HG02798 (cell line): ENCODE results near the gene LGALS1.
"Not testable (repeated sequence)": the region's sequence is repeated elsewhere in the genome, so short reads cannot be mapped to it uniquely, and the experiment has no call there.

Source experiments
- ATAC-seq: cut with Tn5 transposase; IDR thresholded peaks from one replicate; pipeline ENCODE4 v1.9.1; 2021; ENCODE audit warnings: mild to moderate bottlenecking; ENCODE audit not compliant: unreplicated experiment, poor library complexity

Gene LGALS1

GRCh38 chr22:37638391-37639069 is 36.9 kb upstream of the LGALS1 start:
- ATAC-seq = no peak

GRCh38 chr22:37639070-37639760 is 36.2 kb upstream of the LGALS1 start, which contains the start of gene SH3BP1:
TSS of gene SH3BP1 (plus strand) at chr22:37639669. CDS start at chr22:37639788, 119 bp downstream.
- peak; percentile 36 for ATAC-seq

- ATAC-seq = no peak
Observed at GRCh38 chr22:37639771-37640590, 35.5 kb upstream of the LGALS1 start.

DNA sequence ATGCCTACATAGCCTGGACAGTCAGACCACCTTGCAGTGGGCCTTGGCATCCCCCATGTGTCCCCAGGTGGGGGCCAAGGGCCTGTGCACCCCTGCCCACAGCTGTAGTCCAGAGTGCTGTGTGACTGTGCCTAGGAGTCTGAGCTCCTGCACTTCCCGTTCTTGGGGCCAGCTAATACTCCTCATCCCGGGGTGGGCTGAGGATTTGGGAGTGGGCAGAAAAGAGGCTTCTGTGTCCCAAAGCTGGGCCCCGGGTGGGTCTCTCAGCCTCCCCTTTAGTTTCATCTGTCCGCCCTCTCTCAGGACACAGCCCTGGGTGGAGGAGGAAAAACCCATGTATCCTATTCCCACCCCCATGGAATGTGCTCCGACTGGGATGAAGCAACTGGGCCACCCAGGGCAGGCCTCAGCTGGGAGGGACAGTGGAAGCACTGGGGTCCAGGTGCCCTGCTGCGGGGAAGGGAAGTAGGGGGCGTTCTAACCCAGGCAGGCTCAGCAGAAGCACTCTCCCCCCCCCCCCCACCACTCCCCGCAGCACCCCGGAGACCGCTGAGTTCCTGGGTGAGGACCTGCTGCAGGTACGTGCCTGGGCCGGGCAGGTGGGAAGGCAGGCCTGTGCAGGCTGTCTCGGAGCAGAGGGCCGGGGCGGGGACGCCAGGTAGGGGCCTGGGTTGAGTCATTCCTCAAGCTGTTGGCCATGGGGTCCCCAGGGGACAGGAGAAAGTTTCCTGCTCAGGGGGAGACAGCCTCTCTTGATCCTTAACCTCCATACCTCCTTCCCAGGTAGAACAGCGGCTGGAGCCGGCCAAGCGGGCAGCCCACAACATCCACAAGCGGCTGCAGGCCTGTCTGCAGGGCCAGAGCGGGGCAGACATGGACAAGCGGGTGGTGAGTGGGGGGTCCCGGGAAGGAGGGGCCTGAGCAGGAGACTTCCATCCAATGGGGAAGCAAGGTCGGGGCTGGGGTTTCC is 34.6 kb upstream of the LGALS1 start:
- no peak for ATAC-seq

GRCh38 chr22:37641561-37641949 is 33.9 kb upstream of the LGALS1 start:
- ATAC-seq = no peak

DNA sequence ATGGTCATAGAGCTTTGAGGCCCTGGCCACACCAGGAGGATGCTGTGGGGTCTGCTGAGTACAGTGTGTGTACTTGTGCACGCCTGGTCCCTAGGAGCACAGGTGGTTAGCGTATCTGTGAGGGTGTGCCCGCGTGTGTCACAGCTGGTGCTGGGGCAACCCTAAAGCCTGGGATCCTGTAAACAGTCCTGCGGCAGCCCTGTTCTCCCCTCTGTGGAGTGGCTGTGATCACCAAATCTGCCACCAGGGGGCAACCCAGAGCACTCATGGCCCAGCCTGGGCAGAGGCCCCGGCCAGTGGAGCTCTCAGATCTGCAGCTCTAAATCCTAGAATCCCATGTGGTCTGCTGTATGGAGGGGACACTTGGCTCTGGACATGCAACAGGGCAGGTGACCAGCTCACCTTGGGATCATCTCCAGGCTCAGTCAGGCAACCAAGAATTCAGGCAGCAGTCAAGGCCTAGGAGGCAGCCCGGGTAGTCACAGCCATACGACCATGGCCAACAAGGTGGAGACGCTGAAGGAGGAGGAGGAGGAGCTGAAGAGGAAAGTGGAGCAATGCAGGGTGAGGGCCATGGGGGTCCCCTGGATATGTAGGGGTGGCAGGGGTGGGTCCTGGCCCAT is 32.1 kb upstream of the LGALS1 start:
- peak; percentile 54 for ATAC-seq

DNA sequence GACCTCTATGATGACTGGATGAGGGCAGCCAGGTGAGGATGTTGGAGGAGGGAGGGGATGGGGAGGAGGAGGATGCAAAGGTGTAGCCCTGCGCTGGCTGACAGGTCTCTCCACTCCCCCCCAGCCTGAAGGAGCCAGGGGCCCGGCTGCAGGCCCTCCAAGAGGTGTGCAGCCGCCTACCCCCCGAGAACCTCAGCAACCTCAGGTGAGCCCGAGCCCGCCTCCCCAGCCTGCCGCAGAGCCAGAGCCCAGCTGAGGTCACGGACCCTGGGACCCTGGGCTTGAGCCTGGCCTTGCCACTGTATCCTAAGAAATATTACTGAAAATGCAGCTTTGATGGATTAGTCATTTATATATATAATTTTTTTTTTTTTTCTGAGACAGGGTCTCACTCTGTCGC is 28.1 kb upstream of the LGALS1 start:
- ATAC-seq = no peak

- no peak for ATAC-seq
Observed at GRCh38 chr22:37647928-37648327, 27.5 kb upstream of the LGALS1 start.

DNA sequence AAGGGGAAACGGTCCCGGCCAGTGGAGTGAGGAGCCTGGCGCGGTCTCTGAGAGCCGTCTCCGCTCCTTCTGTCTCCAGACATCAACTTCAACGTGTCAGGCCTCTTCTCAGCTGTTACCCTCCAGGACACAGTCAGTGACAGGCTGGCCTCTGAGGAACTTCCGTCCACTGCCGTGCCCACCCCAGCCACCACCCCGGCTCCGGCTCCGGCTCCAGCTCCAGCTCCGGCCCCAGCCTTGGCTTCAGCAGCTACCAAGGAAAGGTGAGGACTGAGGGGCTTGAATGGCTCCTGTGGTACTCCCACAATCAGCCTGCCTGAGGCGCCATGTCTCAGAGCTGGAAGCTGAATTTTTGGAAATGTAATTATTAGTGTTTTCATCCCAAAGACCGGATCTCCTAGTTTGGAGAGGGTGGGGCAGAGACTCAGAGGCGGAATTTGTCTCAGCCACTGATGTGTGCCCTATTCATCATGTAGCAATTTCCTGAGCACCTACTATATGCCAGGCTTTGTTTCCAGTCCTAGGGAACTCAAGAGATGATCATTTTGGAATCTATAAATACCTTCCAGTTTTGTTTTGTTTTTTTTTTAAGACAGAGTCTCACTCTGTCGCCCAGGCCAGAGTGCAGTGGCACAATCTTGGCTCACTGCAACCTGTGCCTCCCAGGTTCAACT is 24.8 kb upstream of the LGALS1 start:
- no peak for ATAC-seq

DNA sequence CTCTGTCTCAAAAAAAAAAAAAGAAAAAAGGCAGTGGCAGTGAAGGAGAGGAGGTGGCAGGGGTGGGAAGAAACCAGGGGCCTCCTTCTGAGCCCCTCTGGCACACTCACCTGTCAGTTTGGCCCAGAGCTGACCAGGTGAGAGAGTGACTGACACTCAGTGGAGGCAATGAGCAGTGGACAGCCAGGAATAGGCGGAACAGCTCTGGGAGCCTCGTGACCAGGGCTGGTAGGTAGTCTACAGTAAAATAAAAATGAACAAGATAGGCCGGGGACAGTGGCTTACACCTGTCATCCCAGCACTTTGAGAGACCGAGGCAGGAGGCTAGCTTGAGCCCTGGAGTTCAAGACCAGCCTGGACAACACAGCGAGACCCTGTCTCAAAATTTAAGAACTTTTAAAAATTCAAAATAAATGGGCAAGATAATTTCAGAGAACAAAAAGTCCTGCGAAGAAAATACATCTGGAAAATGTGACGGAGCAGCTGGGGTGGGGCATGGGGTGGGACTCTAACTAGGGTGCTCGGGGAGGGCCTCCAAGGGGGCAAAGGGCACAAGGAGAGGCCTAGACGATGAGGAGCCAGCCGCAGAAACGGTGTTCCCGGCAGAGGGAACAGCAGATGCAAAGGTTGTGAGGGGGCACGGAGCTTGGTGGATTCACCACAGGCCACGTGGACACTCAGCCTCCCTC is 20.7 kb upstream of the LGALS1 start:
- ATAC-seq = no peak

GRCh38 chr22:37655252-37655563 is 20.2 kb upstream of the LGALS1 start:
- no peak for ATAC-seq

DNA sequence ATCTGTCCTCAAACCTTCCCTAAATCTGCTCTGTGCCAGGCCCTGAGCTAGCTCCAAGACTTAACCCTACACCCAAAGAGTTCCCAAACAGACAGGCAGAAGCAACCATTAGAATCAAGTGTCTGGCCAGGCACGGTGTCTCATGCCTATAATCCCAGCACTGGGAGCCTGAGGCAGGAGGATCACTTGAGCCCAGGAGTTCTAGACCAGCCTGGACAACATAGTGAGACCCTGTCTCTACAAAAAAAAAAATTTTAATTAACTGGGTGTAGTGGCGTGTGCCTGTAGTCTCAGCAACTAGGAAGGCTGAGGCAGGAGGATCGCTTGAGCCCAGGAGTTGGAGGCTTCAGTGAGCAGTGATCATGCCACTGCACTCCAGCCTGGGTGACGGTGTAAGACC is 18.9 kb upstream of the LGALS1 start:
- ATAC-seq = not testable (repeated sequence)

- ATAC-seq = no peak
Observed at GRCh38 chr22:37657590-37658132, 17.8 kb upstream of the LGALS1 start.

DNA sequence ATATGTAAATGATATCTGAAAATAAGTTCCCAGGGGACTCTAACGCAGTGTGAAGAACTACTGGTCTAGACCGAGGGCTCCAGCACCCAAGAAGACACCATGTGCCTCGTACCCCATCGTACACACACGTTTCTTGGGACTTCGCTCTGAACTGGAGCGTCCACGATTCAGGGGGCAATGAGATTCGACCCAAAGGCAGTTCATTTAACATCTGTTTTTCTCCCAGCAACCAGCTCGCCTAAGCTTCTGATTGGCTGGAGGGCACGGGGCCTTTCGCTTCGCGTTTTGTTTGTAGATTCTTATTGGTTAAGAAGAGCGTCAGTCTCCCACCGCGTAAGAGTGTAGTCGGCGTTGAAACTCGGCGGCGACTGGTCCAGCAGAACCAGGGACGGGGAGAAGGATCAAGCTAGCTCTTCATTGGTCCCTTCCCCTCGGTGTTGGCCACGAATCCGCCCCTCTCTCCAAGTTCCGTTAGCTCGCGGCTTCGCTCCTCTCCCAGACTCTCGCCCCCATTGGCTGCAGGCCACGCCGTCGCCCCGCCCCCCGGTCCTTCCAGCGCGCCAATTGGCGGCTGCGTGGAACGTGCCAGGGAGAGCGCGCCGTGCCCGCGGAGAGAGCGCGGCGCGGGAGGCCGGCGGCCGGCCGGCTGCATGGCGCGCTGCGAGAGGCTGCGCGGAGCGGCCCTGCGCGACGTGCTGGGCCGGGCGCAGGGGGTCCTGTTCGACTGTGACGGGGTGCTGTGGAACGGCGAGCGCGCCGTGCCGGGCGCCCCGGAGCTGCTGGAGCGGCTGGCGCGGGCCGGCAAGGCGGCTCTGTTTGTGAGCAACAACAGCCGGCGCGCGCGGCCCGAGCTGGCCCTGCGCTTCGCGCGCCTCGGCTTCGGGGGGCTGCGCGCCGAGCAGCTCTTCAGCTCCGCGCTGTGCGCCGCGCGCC is 17.0 kb upstream of the LGALS1 start, which contains the start of gene PDXP:
PDXP (plus strand) TSS at position 591 of the 933 bp plus-strand sequence; CDS start at position 651, 60 bp downstream.
- ATAC-seq = peak; percentile 87

- ATAC-seq = peak; percentile 12
Observed at GRCh38 chr22:37659066-37659896, 16.2 kb upstream of the LGALS1 start.
